ENCODE measurements around the gene PCDH9.

Gene PCDH9

DNA sequence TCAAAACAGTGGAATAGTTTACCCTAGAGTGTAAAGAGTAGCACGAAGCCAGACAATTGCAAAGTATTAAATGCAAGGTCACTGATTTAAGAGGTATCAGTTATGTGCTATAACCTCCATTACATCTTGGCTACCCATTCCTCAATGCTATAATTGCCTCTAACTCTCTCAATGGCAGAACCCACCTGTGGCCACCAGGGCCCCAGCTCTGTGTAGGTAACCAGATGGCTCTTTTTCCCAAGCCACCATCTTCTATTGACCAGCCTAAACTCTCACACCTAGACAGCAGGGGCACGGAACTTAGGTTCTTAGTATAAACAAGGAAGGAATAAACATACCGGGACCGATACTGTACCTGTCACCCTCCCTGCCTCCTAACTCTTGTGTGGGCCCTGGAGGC, 277.6 kb downstream of the PCDH9 start:
- no peaks in the 10 kb centered on the region for H3K27me3 ChIP-seq (ENCODE audit: insufficient read depth, poor library complexity, severe bottlenecking)
- TF ChIP-seq SPI1 (IDR thresholded peaks at IDR 0.05; ENCODE audit: borderline replicate concordance, low read depth) (no peak), POLR2AphosphoS5 (IDR thresholded peaks at IDR 0.05; ENCODE audit: low read depth) (no peak), GABPA (IDR thresholded peaks at IDR 0.05; ENCODE audit: low read depth) (no peak)
- TF ChIP-seq, protein P1, sequence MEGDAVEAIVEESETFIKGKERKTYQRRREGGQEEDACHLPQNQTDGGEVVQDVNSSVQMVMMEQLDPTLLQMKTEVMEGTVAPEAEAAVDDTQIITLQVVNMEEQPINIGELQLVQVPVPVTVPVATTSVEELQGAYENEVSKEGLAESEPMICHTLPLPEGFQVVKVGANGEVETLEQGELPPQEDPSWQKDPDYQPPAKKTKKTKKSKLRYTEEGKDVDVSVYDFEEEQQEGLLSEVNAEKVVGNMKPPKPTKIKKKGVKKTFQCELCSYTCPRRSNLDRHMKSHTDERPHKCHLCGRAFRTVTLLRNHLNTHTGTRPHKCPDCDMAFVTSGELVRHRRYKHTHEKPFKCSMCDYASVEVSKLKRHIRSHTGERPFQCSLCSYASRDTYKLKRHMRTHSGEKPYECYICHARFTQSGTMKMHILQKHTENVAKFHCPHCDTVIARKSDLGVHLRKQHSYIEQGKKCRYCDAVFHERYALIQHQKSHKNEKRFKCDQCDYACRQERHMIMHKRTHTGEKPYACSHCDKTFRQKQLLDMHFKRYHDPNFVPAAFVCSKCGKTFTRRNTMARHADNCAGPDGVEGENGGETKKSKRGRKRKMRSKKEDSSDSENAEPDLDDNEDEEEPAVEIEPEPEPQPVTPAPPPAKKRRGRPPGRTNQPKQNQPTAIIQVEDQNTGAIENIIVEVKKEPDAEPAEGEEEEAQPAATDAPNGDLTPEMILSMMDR (IDR thresholded peaks at IDR 0.05; ENCODE audit: insufficient read depth, low read length): no peak
- TF ChIP-seq, protein P2, sequence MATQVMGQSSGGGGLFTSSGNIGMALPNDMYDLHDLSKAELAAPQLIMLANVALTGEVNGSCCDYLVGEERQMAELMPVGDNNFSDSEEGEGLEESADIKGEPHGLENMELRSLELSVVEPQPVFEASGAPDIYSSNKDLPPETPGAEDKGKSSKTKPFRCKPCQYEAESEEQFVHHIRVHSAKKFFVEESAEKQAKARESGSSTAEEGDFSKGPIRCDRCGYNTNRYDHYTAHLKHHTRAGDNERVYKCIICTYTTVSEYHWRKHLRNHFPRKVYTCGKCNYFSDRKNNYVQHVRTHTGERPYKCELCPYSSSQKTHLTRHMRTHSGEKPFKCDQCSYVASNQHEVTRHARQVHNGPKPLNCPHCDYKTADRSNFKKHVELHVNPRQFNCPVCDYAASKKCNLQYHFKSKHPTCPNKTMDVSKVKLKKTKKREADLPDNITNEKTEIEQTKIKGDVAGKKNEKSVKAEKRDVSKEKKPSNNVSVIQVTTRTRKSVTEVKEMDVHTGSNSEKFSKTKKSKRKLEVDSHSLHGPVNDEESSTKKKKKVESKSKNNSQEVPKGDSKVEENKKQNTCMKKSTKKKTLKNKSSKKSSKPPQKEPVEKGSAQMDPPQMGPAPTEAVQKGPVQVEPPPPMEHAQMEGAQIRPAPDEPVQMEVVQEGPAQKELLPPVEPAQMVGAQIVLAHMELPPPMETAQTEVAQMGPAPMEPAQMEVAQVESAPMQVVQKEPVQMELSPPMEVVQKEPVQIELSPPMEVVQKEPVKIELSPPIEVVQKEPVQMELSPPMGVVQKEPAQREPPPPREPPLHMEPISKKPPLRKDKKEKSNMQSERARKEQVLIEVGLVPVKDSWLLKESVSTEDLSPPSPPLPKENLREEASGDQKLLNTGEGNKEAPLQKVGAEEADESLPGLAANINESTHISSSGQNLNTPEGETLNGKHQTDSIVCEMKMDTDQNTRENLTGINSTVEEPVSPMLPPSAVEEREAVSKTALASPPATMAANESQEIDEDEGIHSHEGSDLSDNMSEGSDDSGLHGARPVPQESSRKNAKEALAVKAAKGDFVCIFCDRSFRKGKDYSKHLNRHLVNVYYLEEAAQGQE (IDR thresholded peaks at IDR 0.05; ENCODE audit: insufficient replicate concordance, low read depth): no peak
- no peak overlapping the region for H3K4me3 ChIP-seq (replicated peaks; ENCODE audit: insufficient read depth, low read length)
- no peak for DNase-seq (ENCODE audit: low read depth in 1 of 2, low spot score in 1 of 2)
- H3K27ac ChIP-seq (replicated peaks): no peak overlapping the region

DNA sequence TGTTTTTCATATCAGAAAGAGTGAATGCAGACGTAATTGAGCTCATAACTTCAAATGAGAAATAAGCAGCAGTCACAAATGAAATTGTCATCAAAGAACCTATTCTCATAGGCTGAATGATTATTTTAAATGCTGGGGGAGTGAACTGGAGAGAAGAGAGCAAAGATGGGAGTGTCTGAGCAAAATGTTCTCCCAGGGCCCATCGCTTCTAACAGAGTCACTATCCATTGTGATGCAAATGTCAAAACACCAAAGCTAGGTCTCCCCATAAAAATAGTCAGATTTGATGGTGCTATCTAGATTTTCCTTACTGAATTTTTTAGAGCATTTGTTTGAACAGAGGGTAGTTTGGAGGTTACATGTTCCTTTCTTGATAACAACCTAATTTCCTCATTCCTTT, 278.7 kb downstream of the PCDH9 start:
- Histone ChIP-seq H3K27ac (replicated peaks) (no peak overlapping the region), H3K4me3 (replicated peaks; ENCODE audit: insufficient read depth, low read length) (no peak overlapping the region), H3K27me3 (ENCODE audit: insufficient read depth, poor library complexity, severe bottlenecking) (no peaks in the 10 kb centered on the region)
- DNase-seq (ENCODE audit: low read depth in 1 of 2, low spot score in 1 of 2): no peak
- TF ChIP-seq POLR2AphosphoS5 (IDR thresholded peaks at IDR 0.05; ENCODE audit: low read depth) (no peak), GABPA (IDR thresholded peaks at IDR 0.05; ENCODE audit: low read depth) (no peak), SPI1 (IDR thresholded peaks at IDR 0.05; ENCODE audit: borderline replicate concordance, low read depth) (no peak)
- TF ChIP-seq, protein P1 (IDR thresholded peaks at IDR 0.05; ENCODE audit: insufficient read depth, low read length): no peak
- TF ChIP-seq, protein P2 (IDR thresholded peaks at IDR 0.05; ENCODE audit: insufficient replicate concordance, low read depth): no peak

DNA sequence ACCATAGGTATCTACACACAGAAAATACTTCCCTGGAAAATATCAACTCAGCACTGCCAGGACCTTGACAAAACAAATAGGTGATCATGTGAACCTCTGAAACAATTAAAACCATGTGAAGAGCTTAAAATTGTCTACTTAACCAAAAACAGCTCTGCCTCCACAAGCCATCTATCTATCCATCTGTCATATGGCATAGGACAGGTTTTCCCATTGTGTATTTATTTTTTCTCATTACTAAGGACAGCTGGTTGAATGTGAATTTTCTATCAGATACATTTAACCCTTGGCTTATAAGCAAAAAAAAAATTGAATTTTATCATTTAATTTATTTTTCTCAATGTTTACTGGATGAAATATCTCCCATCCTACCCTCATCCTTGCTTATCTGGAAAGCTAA, 279.5 kb downstream of the PCDH9 start:
- Histone ChIP-seq H3K4me3 (replicated peaks; ENCODE audit: insufficient read depth, low read length) (no peak overlapping the region), H3K27ac (replicated peaks) (no peak overlapping the region), H3K27me3 (ENCODE audit: insufficient read depth, poor library complexity, severe bottlenecking) (no peaks in the 10 kb centered on the region)
- TF ChIP-seq, protein P1 (IDR thresholded peaks at IDR 0.05; ENCODE audit: insufficient read depth, low read length): no peak
- TF ChIP-seq, protein P2 (IDR thresholded peaks at IDR 0.05; ENCODE audit: insufficient replicate concordance, low read depth): no peak
- no peak for TF ChIP-seq POLR2AphosphoS5 (IDR thresholded peaks at IDR 0.05; ENCODE audit: low read depth)
- no peak for TF ChIP-seq SPI1 (IDR thresholded peaks at IDR 0.05; ENCODE audit: borderline replicate concordance, low read depth)
- TF ChIP-seq GABPA (IDR thresholded peaks at IDR 0.05; ENCODE audit: low read depth): no peak
- DNase-seq (ENCODE audit: low read depth in 1 of 2, low spot score in 1 of 2): no peak
